Activated CD8-positive, alpha-beta memory T cell treated with anti-CD3 and anti-CD28 coated beads, Interleukin-2, amount 50 U/mL, for 48 hours (primary cell): ENCODE data around the gene SNAP47.

Source experiments
- DNase-seq: peaks from one replicate; pipeline ENCODE4 v3.0.0-alpha.2; 2020

Gene SNAP47

GRCh38 chr1:227786673-227787512, 51.7 kb downstream of the SNAP47 start:
- peak; percentile 54 for DNase-seq

- DNase-seq: peak; percentile 95
These were observed 52.5 kb downstream of the SNAP47 start for GRCh38 chr1:227787513-227788270.

- DNase-seq: peak; percentile 85
These were observed 53.2 kb downstream of the SNAP47 start for GRCh38 chr1:227788271-227789083.

- DNase-seq: peak; percentile 51
These were observed 54.1 kb downstream of the SNAP47 start for GRCh38 chr1:227789084-227790033.

GRCh38 chr1:227790034-227790400, 54.8 kb downstream of the SNAP47 start:
- DNase-seq: no peak

GRCh38 chr1:227790868-227791267, 55.6 kb downstream of the SNAP47 start:
- no peak for DNase-seq

GRCh38 chr1:227791425-227792143, 56.3 kb downstream of the SNAP47 start:
- no peak for DNase-seq

GRCh38 chr1:227792216-227793078, 57.2 kb downstream of the SNAP47 start:
- no peak for DNase-seq

- no peak for DNase-seq
These were observed 58.1 kb downstream of the SNAP47 start for GRCh38 chr1:227793079-227793947.

- DNase-seq: no peak
These were observed 58.9 kb downstream of the SNAP47 start for GRCh38 chr1:227793948-227794816.

- DNase-seq: no peak
These were observed 59.6 kb downstream of the SNAP47 start for GRCh38 chr1:227794817-227795192.

GRCh38 chr1:227795732-227796131, 60.5 kb downstream of the SNAP47 start:
- no peak for DNase-seq

GRCh38 chr1:227796359-227796915, 61.2 kb downstream of the SNAP47 start:
- DNase-seq: no peak

GRCh38 chr1:227797144-227797543, 61.9 kb downstream of the SNAP47 start:
- no peak for DNase-seq

- DNase-seq: no peak
These were observed 62.4 kb downstream of the SNAP47 start for GRCh38 chr1:227797625-227798024.

- no peak for DNase-seq
These were observed 63.0 kb downstream of the SNAP47 start for GRCh38 chr1:227798078-227798802.

- DNase-seq: no peak
These were observed 64.5 kb downstream of the SNAP47 start for GRCh38 chr1:227799756-227800155.
